Superior temporal gyrus (tissue), 1 donor: ENCODE results near the gene ANKRD31.

Experiments used
- DNase-seq: peaks from one replicate; pipeline ENCODE4 v3.0.0-alpha.2; 2016; ENCODE audit errors: extremely low spot score

The ANKRD31 gene

DNA sequence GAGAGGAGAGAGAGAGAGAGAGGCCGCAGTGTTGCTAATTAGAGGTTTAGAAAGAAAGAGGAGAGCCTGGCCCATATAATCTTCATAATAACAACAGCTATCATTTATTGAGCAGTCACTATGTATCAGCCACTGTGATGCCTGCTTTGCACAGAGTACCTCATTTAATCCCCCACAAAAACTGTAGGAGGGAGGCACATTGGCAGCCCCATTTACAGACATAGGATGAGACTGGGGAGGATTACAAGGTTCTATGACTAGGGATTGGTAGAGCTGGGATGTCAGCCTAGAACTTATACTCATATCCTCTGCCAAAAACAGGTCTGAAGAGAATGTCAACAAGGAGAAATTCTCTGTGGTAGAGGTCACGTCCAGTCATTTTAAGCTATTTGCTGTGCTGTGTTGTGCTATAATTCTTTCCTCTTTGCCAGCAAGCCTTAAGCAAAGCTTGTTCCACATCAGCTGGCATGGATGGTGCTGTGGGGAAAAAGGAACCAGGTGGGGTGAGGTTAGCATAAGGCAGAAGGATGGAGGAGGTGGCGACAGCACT is 177.6 kb downstream of the ANKRD31 start:
- DNase-seq, result no peak

DNA sequence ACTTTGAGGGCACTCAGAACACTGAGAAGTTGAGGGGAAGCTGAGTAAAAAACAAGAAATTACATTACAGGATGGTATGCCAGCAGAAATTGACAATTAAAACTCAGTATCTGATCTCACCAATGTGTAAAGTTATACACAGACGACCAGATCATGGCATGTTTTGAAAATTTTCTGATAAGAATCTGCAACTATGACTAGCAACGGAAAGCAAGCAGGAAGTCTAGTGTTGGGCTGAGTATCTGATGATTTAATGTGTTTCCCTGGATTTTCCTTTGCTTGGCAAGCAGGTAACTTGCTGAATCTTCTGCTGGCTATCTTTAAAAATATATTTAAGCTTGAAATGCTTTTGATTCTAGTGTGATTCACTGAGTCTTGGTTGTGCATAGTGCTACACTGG is 179.1 kb downstream of the ANKRD31 start:
- no peak for DNase-seq

DNA sequence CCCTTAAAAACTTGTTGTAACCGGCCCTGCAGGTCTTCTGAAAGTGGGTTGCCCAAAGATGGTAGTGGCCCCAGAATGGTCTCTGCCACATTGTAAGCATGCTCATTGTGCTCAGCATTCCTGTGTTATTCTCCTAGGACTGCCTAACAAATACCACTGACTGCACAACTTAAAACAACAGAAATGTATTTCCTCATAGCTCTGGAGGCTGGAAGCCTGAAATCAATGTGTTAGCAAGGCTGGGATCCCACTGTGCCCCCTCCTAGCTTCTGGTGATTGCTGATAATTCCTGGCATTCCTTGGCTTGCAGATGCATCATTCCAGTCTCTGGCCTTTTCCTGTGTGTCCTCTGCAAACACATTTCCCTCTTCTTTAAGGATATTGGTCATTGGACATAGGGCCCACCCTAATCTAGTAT is 180.9 kb downstream of the ANKRD31 start:
- no peak for DNase-seq

DNA sequence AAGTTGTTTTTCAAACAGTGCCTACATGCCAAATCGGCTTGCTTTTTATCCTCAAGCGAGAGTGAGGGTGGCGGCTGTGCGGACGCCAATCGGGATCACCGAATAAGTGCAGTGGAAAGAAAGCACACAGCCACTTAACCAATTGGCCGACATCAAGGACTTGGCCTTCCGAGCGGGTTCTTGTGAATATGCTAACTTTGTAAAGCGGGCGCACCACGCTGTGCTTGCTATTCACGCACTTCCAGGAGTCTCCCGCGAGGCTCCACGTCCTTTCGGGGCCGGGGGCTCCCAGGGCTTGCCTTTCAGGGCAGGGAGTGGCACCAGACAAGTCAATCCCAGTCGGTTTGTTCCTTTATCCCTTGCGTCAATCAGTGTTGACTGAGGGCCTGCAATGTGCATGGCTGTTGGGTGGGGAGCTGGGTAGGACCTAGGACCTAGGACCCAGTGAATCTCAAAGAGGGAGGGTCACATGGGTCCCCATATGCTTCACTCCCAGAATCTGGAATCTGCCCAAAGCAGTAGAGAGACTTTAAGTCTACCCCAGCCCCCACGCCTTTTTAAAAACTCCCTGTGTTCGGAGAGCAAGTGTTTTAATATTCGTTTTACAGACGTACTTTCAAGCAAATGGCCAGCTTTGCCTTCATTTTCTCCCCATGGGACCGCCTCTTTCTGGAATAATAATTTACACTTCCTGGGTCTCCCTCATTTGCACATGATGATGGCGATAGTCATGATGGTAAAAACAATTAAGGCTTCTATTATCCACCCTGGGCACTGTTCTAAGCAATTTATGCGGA is 182.3 kb downstream of the ANKRD31 start:
- no peak for DNase-seq

DNA sequence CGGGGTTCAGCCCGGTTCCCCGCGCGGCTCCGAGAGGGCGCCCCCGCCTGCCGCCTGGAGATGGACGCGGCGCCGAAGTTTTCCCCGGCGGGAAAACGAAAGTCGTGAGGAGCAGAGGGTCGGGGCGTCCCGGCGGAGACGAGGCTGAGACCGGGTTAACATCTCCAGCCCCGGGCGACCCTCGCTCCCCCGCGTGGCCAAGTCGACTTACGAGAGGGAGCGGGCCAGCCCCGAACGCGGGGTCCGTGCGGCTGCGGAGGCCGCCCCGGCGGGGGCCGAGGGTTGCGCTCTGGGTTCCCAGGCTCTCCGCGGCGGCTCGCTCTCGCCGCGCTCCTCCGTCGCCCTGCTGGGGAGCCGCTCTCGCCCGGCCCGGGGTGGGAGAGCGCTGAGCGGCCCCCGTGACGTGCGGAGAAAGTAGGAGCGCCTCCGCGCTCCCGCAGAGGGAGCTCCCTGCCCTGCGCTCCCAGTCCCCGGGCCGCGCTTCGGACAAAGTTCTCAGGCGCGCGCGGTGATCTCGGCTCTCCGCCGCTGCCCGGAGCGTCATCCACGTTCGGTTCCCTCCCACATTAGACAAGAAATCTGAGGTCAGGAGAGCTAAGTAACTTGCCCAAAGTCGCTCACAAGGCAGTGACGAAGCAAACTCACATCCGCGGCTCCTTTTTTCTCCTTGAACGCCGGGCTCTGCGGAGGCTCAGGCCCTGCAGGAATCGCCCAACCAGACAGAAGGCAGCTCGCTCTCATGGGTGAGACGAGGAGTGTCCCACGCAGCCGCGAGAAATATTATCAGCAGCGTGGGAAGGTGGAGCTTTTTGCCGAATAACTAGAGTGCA is 183.2 kb downstream of the ANKRD31 start:
- no peak for DNase-seq

DNA sequence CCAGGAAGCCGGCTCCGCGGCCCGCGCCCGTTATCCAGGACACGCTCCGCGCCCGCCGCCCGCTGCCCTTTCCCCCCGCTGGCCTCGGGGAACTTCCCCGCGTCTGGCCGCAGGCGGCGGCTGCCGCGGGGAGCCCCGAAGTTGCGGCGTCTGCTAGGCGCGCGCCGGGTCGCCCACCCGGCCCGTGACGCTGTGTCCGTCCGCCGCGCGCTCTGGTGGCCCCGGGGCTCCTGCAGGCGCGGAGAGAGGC is 183.7 kb downstream of the ANKRD31 start:
- no peak for DNase-seq

DNA sequence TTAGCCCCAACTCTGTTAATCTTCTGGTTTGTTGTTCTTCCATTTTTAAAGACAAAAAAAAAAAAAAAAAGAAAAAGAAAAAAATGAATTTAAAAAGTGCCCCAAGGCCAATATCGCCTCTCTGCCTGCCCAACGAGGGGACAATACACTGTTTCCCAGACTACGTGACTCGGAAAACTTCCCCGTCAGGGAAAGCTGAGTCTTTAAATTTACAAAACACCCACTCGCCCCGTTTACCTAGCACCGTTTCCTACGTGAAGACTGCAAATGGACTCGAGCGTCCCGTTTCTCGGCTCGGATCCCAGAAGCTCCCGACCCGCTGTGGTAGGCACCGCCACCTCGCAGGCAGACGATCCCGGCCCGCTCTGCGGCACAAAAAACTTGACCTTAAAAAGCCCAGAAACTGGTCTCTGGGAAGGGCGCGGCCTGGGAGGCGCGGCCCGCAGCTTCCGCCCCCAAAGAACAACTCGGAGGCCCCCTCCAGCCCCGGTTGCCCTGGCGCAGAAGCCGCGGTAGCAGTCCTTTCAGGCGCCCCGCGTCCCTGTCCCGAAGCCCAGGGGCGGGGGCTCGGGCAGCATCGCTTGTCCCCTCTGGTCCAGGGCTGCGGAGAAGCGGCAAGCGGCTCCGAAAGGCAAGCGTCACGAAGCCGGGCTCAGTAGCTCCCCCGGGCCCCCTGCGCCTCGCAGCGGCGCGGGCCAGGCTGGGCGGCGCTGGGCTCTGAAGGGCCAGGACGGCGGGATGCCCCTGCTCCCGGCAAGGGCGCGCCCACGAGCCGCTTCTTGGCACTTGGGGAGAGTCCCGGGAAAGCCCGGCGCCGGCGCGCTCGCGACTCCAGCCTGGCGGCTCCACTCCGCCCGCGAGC is 184.3 kb downstream of the ANKRD31 start, which contains the start of gene GCNT4:
GCNT4 (minus strand) TSS at position 367 of the 862 bp plus-strand sequence. CDS start 22,521 bp downstream, outside the sequence.
- DNase-seq, result no peak

DNA sequence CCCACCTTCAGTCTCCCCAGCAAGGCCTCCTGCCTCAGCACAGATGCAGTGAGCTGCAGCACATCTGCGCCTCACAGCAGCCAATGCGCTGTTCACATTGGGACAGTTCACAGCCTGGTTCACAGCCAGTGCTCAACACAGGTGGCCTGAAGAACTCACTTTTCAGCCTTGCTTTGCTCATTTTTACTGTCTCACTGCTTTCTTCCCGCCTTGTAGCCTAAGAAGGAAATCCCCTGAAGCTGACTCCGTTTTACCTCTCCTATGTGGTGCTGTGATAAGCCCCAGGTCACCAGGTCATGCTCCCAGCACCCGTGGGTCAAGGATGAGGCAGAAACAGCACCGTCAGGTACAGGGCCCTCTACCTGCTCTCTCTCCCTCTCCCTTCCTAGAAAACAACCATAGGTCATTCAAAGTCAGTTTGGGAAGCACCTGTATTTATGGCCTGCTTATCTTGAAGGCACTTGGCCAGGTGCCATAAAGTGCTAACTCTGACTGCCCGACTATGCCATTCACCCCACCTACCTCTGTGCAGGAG is 185.4 kb downstream of the ANKRD31 start:
- DNase-seq, result no peak

DNA sequence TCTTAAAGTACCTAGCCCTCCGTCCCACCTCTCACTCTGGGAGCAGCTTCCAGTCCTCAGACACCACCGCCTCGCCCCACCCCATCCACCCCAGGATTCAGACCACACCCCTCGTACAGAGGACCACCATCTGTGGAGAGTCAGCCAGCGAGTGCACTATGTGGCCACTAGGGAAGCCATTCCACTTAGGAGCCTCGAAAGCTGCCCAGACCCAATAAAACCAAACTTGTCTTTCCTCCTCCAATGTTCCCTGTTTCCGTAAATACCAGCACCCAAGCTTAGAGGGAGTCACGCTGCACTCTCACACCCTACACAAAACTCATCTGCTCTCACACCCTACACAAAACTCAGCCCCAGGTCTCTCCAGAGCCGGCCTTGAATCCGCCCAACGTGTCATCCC is 186.3 kb downstream of the ANKRD31 start:
- DNase-seq, result no peak

DNA sequence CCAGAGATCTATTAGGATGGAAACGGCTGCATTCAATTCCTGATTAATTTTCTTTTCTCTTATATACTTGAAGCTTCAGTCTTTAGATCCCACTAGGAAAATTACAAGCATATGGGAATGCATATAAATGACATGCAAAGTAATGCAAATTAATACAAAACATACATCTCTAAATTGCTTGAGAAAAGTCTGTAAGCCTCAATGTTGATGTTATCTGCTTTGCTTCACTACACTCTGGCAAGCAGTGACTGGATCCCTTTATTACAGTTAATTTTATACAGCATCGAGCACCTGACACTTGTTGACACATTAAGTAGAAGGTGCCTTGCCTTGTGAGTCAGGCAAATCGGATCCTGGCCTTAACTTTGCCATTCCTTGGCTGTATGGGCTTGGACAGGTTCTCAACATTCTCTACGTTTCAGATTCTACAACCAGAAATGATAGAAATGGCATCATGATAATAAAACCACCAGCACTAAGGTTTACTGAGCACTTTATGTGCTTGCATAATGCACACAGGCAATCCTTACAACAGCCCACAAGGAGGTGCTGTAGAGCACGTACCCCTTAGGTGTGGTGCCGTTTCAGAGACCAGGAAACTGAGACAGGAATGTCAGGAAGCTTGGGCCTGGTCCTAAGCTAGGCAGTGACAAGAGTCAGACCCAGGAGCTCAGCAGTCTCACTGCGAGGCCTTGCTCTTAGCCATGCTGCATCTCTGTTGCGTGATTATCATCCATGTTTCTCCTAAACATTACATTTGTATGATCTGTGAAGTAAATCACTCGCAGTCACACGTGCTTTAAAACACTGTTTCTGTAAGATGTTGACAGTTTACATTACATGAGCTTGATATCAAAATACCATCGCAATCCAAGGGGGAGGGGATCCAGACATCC is 187.0 kb downstream of the ANKRD31 start:
- DNase-seq, result no peak

DNA sequence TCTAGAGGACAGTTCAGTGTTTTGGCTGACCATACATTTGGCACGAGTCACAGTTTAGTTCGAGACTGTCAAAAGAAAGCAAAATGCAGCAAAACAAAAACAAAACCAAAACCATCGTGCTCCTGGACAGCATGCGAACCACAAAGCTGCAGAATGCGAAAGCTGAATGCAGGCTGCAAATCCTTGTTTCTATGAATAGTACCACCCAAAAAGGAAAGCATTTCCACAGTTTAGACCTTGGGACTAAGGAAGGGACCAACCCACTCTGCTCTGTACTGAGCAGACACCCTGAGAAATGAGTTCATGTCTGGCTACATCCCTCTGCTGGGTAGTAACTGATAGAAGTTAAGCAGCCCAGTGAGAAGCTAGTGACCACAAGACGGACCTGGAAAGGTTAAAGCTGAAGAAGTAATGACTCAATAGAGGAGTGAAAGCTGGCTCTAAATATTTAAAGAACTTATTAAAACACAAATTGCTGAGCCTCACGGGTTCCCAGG is 188.2 kb downstream of the ANKRD31 start:
- no peak for DNase-seq

DNA sequence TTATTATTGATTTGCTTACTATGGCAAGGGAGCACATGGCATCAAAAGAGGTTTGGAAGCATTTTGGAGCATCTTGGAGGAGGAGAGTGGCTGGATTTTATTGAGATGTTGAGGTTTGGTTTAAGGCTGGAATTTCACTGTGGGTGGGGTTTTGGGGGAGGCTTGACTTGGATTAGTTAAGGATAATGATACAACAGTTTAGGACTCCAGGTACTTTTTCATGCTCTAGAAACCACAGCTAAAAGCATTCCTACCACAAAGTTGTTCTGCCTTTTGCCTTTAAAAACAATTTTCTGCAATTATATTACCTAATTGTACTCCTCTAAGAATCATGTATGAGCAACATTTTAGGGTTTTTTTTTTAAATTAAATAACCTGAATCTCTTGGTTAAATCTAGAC is 189.3 kb downstream of the ANKRD31 start:
- no peak for DNase-seq

DNA sequence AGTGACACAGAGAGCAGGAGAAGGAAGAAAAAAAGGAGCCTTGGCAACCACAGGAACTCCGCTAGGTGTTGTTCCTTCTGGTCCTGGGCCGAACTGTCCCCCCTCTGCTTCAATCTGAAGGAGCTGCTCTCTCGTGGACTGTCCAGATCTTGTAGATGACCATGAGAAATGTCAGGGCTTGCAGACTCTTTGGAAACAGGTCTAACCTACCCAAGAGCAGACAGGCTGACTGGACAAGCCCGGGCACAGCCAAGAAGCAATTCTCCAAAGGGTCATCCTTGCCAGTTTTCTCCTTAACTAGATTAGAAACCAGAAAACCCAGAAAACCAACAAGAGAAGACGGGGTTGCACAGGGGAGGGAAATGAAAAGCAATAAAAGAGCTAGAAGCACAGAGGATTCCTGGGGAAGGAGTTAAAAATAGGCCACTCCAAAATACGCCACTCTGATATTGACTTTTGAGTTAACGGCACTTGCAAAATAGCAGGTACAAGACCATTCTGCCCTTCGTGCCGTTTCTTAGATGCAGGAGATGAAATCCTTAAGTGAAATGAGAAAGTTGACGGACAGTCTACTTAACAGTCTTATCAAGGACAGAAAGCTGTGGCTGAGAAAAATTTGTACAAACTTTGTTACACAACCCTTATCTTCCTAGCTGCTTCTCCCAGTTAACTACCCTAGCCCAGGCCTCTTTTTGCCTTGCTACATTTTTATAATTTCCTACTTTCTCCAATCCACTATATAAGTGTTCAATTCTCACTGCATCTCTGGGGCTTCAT is 190.1 kb downstream of the ANKRD31 start:
- no peak for DNase-seq

DNA sequence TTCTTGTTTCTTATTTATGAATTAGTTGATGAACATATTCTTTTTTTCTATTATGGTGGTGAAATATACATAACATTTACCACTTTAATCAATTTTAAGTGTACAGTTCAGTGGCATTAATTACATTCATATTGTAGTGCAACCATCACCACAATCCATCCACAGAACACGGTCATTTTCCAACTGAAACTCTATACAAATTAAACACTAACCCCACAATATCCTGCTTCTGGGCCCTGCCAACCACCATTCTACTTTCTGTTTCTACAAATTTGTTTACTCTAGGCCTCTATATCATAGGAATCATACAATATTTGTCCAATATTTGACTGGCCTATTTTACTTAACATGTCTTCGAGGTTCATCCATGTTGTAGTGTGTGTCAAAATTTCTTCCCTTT is 191.6 kb downstream of the ANKRD31 start:
- no peak for DNase-seq

DNA sequence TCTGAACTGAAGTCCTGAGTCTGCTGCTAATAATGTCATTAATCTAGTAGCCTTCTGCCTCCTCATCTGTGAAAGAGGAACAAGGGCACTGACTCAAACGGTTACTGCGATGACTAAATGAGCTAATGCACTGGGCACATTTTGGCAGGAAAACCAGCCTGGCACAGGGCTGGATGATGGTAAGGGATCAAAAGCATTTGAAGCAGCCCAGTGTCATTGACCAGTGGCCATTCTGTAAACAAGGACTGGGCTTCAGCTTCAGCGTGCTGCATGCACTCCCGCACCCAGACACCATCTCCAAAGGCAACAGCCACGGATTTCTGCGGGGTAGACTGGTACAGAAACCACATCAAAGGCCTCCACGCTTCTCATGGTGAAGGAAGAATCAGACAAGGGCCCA is 192.3 kb downstream of the ANKRD31 start:
- DNase-seq, result no peak

DNA sequence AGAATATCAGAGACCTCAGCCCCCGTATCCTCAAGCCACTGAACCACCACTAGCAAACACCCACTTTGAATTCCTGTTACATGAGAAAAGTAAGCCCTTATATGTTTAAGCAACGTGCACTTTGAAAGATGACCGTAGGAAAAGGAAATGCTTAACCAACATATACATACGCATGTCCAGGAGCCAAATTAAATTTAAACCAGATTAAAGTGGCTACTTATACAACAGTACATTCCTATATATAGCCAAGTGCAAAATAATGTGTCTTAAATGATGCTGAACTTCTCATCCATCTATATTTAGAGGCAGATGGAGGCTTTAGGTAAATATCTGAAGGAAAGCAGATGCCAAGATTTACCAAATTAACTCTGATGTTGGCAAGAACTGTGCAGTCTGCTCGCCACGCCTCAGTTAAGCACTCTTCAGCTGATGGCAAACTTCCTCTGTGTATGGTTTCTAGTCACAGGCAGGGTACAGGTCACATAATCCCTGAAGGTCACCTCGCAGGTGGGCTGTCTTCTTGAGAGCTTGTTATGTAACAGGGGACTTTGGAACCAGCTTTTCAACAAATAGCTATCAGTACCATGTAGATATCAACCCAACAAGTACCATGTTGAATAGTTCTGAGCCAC is 192.9 kb downstream of the ANKRD31 start:
- DNase-seq, result peak; percentile 75

DNA sequence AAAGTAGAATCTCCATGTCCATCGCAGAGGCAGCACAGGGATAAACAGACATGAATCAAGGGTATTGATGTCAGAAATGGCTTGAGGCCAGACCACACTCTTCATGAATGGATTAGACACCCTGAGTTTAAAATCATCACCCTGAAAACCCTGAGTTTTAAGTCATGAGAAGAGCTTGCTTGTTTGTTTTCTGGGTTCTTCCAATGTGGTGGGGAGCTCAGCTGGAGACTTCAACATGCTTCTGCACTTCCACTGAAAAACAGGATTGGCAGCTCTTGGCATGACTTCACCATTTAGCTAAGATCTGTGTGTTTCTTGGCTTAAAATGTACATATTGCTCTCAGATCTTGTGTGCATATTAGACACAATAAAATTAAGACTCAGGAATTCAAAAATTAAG is 194.2 kb downstream of the ANKRD31 start:
- no peak for DNase-seq

DNA sequence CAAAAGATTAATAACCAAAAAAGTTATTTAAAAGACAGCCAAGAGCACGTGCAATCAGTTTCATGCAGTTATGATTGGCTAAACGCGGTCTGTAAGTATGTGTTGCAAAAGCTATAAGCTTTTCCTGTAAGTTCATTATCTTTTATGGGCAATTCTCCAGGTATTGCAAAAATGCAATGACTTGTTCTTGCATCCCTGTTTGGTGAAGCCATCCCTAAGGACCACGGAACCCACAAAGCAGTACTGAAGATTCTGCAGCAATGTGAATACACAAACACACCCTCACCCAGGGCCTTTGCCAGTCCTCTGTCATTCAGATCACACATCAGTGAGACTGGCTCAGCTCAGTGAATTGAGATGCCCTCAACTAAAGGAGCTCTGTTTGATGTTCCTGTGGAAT is 195.7 kb downstream of the ANKRD31 start:
- no peak for DNase-seq

DNA sequence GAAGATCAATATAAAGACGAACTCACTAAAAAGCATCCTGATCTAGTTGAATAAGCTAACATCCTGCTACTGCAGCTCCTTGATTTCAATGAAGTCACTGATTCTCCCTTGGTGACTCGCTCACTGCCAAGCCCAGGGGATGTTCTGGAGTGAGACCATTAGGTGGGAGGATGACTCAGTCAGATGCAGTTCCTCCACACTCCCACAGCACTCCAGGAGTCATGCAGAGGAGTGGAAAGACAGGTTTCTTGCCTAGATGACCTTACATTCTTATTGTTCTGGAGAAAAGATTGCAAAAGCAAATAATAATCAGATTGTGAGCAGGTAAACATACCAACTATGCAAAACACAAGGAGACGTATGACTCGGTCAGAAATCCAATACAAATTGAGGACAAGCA is 199.6 kb downstream of the ANKRD31 start:
- peak; percentile 36 for DNase-seq
